Upper lobe of right lung (tissue), 1 donor: Measurements from ENCODE around the gene NUP214. TPM values are rescaled to one million over a fixed set of nuclear protein-coding genes. Genes with fewer than 3 reads are reported as not detected.

Experiments used
- ATAC-seq: fragments of 200-7000 bp; cut with Tn5 transposase; one replicate; pipeline ENCODE4 v1.9.1; 2020; ENCODE audit warnings: mild to moderate bottlenecking, moderate library complexity
- DNase-seq: peaks from one replicate; pipeline ENCODE4 v3.0.0-alpha.2; 2020
- H3K27ac ChIP-seq: fragments of 200-600 bp; one replicate; pipeline ENCODE4 v1.8.0; 2022
- H3K27me3 ChIP-seq: fragments of 200-600 bp; one replicate; pipeline ENCODE4 v1.8.0; 2022; ENCODE audit warnings: mild to moderate bottlenecking
- H3K36me3 ChIP-seq: fragments of 200-600 bp; one replicate; pipeline ENCODE4 v1.8.0; 2022
- H3K4me1 ChIP-seq: fragments of 200-600 bp; one replicate; pipeline ENCODE4 v1.8.0; 2022
- H3K4me3 ChIP-seq: fragments of 200-600 bp; one replicate; pipeline ENCODE4 v1.8.0; 2022; ENCODE audit warnings: mild to moderate bottlenecking
- H3K9me3 ChIP-seq: fragments of 200-600 bp; one replicate; pipeline ENCODE4 v1.8.0; 2022
- intact Hi-C: fragments of 100-400 bp; cut with DNase I; formaldehyde crosslinking; loops from one replicate; pipeline ENCODE4 v1.11.0; 2022
- total RNA-seq: library from RNA; stranded (reverse); fragmentation: NEBNext Ultra II Directional; extraction: Animal tissue kit (Norgen Biotek cat#: 25700); gene quantifications from one replicate; pipeline ENCODE4 v1.2.1, GENCODE V29; 2021
- TF ChIP-seq, protein P1 (sequence below): fragments of 200-600 bp; IDR thresholded peaks from one replicate; pipeline ENCODE4 v1.8.0; 2022; ENCODE audit warnings: antibody characterized with exemption
- donor health status: DM: no; HTN: yes; CAD: no; lungs with severe emphysema.

NUP214 gene
- total RNA-seq, 1 donor from 2014 or later: 52.2 TPM

DNA sequence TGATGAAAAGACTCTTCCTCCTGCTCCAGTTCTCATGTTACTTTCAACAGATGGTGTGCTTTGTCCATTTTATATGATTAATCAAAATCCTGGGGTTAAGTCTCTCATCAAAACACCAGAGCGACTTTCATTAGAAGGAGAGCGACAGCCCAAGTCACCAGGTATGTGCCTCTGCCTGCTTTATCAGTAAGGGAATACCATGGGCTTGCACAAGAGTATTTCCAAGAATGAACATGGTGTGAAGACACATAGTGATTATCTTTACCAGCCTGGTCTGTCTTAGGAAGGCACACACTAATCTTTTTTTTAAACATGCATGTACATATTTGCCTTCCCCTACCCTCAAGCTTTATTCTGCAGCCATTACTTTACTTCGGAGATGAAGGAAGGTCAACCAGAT is 15.2 kb downstream of the NUP214 start:
- no peaks in the 10 kb centered on the region for H3K4me1 ChIP-seq
- intact Hi-C loops: no loop called here
- TF ChIP-seq, protein P1, sequence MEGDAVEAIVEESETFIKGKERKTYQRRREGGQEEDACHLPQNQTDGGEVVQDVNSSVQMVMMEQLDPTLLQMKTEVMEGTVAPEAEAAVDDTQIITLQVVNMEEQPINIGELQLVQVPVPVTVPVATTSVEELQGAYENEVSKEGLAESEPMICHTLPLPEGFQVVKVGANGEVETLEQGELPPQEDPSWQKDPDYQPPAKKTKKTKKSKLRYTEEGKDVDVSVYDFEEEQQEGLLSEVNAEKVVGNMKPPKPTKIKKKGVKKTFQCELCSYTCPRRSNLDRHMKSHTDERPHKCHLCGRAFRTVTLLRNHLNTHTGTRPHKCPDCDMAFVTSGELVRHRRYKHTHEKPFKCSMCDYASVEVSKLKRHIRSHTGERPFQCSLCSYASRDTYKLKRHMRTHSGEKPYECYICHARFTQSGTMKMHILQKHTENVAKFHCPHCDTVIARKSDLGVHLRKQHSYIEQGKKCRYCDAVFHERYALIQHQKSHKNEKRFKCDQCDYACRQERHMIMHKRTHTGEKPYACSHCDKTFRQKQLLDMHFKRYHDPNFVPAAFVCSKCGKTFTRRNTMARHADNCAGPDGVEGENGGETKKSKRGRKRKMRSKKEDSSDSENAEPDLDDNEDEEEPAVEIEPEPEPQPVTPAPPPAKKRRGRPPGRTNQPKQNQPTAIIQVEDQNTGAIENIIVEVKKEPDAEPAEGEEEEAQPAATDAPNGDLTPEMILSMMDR: no peak
- no peak overlapping the region for H3K27ac ChIP-seq
- ATAC-seq: no peak
- H3K36me3 ChIP-seq: peaks cover 94% of the 10 kb centered on the region
- no peaks in the 10 kb centered on the region for H3K9me3 ChIP-seq
- H3K4me3 ChIP-seq: no peak overlapping the region
- no peak for DNase-seq
- no peaks in the 10 kb centered on the region for H3K27me3 ChIP-seq

DNA sequence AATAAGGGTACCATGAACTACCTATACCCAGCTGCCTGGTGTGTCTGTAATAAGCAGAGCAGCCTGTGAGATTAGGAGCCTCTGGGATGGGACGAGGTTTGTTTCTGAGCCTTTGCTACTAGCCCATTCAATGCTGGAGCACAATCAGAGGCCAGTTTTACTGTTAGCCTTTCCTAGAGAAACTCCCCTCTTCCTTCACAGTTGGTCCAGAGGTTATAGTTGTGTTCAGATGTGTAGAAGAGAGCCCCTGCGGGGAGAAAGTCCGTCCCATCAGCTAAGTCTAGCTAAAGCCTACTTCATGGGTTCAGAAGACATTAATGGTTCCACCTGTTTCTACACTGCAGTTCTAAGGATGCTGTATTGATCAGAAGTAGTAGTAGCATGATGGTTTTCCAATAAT is 16.8 kb downstream of the NUP214 start:
- H3K4me3 ChIP-seq: no peak overlapping the region
- no peaks in the 10 kb centered on the region for H3K9me3 ChIP-seq
- TF ChIP-seq, protein P1: no peak
- H3K4me1 ChIP-seq: no peaks in the 10 kb centered on the region
- DNase-seq (no peak), ATAC-seq (no peak)
- H3K27ac ChIP-seq: no peak overlapping the region
- intact Hi-C loops: no loop called here
- no peaks in the 10 kb centered on the region for H3K27me3 ChIP-seq
- H3K36me3 ChIP-seq: peaks cover 94% of the 10 kb centered on the region

- no peaks in the 10 kb centered on the region for H3K27me3 ChIP-seq
- H3K9me3 ChIP-seq: no peaks in the 10 kb centered on the region
- no peak overlapping the region for H3K27ac ChIP-seq
- no peak for ATAC-seq
- H3K36me3 ChIP-seq: peaks cover 96% of the 10 kb centered on the region
- intact Hi-C loops: no loop called here
- TF ChIP-seq, protein P1: no peak
- no peak for DNase-seq
- no peak overlapping the region for H3K4me3 ChIP-seq
- H3K4me1 ChIP-seq: no peaks in the 10 kb centered on the region
Observed at GRCh38 chr9:131144201-131144600, 18.8 kb downstream of the NUP214 start.

- Histone ChIP-seq H3K27me3 (no peaks in the 10 kb centered on the region), H3K4me3 (no peak overlapping the region), H3K4me1 (no peaks in the 10 kb centered on the region), H3K9me3 (no peaks in the 10 kb centered on the region), H3K27ac (no peak overlapping the region), H3K36me3 (peaks cover 96% of the 10 kb centered on the region)
- intact Hi-C loops: no loop called here
- DNase-seq (no peak), ATAC-seq (no peak)
- TF ChIP-seq, protein P1: no peak
Observed at GRCh38 chr9:131145245-131145644, 19.9 kb downstream of the NUP214 start.

DNA sequence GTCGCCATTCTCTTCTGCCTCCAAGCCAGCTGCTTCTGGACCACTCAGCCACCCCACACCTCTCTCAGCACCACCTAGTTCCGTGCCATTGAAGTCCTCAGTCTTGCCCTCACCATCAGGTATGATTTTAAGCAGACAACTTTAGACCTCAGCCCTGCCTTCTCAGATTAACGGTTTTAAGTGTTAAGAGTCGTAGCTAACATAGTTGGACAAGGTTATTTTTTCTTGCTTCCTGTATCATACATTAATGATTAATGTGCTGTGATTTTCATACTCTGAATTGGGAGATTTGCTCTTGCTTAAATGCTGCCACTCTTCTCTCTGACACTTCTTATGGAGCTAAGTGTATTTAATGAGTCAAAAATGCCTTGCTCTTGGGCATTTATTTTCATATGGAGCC is 20.8 kb downstream of the NUP214 start:
- TF ChIP-seq, protein P1: no peak
- ATAC-seq: no peak

DNA sequence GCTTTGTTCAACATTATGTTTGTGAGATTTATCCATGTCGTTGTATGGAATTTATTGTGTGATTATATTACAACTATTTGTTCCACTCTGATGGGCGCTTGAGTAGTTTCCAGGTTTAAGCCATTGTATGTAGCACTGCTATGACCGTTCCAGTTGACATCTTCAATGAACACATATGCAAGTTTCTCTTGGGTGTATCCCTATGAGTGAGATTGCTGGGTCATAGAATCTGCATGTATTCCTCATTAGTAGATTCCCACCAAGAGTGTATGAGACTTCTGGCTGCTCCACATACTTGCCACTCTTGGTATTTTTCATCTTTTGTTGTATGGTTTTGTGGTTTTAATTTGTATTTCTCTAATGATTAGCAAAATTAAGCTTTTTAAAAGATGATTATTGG is 22.9 kb downstream of the NUP214 start:
- Histone ChIP-seq H3K27ac (no peak overlapping the region), H3K4me1 (no peaks in the 10 kb centered on the region), H3K4me3 (no peak overlapping the region), H3K27me3 (no peaks in the 10 kb centered on the region), H3K9me3 (no peaks in the 10 kb centered on the region), H3K36me3 (peaks cover 98% of the 10 kb centered on the region)
- DNase-seq: no peak
- intact Hi-C loops: no loop called here
- ATAC-seq: no peak
- TF ChIP-seq, protein P1: no peak

More for the DNA sequence above, 20.8 kb downstream of the NUP214 start:
- no peaks in the 10 kb centered on the region for H3K27me3 ChIP-seq
- no peaks in the 10 kb centered on the region for H3K4me1 ChIP-seq
- no peak for DNase-seq
- intact Hi-C loops: no loop called here
- H3K9me3 ChIP-seq: no peaks in the 10 kb centered on the region
- peaks cover 96% of the 10 kb centered on the region for H3K36me3 ChIP-seq
- H3K4me3 ChIP-seq: no peak overlapping the region
- no peak overlapping the region for H3K27ac ChIP-seq
